ENCODE measurements around the gene ZBTB32.

DNA sequence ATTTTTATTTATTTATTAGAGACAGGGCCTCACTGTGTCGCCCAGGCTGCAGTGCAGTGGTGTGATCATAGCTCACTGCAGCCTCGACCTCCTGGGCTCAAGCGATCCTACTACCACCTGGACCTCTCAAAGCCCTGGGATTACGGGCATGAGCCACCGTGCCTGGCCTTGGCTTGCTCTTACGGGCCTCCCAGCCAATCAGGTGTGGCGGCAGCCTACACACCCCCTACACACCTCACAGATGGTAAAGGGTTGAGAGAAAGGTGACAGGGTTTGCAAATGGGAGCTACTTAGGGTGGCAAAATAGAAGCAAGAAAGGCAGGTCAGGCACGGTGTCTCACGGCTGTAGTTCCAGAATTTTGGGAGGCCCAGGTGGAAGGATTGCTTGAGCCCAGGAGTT, 1.0 kb upstream of the ZBTB32 start:
- TF ChIP-seq CTCF (tag by site-specific recombination; IDR thresholded peaks at IDR 0.05) = no peak
- no peak for TF ChIP-seq GLIS1 (tag by site-specific recombination; IDR thresholded peaks at IDR 0.05)
- TF ChIP-seq ZNF239 (tag by site-specific recombination; IDR thresholded peaks at IDR 0.05) = no peak
- TF ChIP-seq ZNF18 (tag by site-specific recombination; IDR thresholded peaks at IDR 0.05) = no peak
- no peak for TF ChIP-seq ZNF274 (IDR thresholded peaks at IDR 0.05; ENCODE audit: low read length)
- TF ChIP-seq ZNF274 (tag by site-specific recombination; IDR thresholded peaks at IDR 0.05; ENCODE audit: borderline replicate concordance) = no peak
- TF ChIP-seq, protein P1, sequence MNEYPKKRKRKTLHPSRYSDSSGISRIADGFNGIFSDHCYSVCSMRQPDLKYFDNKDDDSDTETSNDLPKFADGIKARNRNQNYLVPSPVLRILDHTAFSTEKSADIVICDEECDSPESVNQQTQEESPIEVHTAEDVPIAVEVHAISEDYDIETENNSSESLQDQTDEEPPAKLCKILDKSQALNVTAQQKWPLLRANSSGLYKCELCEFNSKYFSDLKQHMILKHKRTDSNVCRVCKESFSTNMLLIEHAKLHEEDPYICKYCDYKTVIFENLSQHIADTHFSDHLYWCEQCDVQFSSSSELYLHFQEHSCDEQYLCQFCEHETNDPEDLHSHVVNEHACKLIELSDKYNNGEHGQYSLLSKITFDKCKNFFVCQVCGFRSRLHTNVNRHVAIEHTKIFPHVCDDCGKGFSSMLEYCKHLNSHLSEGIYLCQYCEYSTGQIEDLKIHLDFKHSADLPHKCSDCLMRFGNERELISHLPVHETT (tag by site-specific recombination; IDR thresholded peaks at IDR 0.05) = no peak
- TF ChIP-seq ZNF140 (tag by site-specific recombination; IDR thresholded peaks at IDR 0.05) = no peak
- no peak for TF ChIP-seq ZNF324 (tag by site-specific recombination; IDR thresholded peaks at IDR 0.05)
- TF ChIP-seq ZFP37 (tag by site-specific recombination; IDR thresholded peaks at IDR 0.05) = no peak
- TF ChIP-seq ZBTB8A (tag by site-specific recombination; IDR thresholded peaks at IDR 0.05) = no peak

All from HEK293 (cell line).